ENCODE measurements around the gene NNMT.

DNA sequence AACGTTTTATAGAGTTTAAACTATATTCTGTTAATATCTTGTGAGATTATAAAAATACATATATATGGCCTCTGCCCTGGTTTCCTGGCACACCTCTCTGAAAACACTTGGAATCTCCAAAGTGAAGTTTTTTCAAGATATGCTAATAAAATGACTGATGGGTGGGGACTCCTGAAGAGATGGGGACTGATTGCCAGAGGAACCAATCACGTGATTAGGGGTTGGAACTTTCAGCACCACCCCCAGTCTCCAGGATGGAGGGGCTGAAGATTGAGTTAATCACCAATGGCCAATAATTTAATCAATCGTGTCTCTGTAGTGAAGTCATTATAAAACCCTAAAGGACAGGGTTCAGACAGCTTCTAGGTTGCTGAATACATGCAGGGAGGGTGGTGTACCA, 66.8 kb downstream of the NNMT start:
- TF ChIP-seq, protein P1, sequence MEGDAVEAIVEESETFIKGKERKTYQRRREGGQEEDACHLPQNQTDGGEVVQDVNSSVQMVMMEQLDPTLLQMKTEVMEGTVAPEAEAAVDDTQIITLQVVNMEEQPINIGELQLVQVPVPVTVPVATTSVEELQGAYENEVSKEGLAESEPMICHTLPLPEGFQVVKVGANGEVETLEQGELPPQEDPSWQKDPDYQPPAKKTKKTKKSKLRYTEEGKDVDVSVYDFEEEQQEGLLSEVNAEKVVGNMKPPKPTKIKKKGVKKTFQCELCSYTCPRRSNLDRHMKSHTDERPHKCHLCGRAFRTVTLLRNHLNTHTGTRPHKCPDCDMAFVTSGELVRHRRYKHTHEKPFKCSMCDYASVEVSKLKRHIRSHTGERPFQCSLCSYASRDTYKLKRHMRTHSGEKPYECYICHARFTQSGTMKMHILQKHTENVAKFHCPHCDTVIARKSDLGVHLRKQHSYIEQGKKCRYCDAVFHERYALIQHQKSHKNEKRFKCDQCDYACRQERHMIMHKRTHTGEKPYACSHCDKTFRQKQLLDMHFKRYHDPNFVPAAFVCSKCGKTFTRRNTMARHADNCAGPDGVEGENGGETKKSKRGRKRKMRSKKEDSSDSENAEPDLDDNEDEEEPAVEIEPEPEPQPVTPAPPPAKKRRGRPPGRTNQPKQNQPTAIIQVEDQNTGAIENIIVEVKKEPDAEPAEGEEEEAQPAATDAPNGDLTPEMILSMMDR (IDR thresholded peaks at IDR 0.05; ENCODE audit: extremely low read depth in 1 of 2, insufficient read depth in 1 of 2, low read depth in 1 of 2, low read length in 2 of 2): no peak
- TF ChIP-seq MYC (IDR thresholded peaks at IDR 0.05; ENCODE audit: low read depth, low read length) (no peak), POLR2AphosphoS5 (IDR thresholded peaks at IDR 0.05; ENCODE audit: insufficient read depth, low read depth, low read length) (no peak), EZH2 (IDR thresholded peaks at IDR 0.05; ENCODE audit: borderline replicate concordance, low read depth, low read length, severe bottlenecking) (no peak)

All from endothelial cell of umbilical vein (primary cell).